ENCODE results near the gene RCOR2.

DNA sequence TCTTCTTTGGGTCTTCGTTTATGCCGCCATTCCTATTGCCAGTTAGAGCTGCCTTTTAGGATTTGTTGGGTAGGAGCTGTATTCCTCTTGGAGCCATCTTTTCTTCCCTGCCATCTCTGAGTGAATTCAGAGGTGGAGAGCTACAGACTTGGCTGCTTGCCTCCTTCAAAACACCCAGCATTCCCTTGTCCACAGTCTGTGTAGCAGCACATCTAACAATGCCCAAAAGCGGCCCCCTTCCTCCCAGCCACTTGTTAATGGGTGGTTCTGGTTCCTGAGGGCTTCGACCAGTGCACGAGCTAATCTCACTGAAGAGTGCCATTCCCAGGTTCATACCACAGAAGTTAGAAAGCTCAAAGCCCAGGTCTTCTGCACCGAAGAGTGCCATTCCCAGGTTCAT lies 40.3 kb downstream of the RCOR2 start:
- TF ChIP-seq, protein P1, sequence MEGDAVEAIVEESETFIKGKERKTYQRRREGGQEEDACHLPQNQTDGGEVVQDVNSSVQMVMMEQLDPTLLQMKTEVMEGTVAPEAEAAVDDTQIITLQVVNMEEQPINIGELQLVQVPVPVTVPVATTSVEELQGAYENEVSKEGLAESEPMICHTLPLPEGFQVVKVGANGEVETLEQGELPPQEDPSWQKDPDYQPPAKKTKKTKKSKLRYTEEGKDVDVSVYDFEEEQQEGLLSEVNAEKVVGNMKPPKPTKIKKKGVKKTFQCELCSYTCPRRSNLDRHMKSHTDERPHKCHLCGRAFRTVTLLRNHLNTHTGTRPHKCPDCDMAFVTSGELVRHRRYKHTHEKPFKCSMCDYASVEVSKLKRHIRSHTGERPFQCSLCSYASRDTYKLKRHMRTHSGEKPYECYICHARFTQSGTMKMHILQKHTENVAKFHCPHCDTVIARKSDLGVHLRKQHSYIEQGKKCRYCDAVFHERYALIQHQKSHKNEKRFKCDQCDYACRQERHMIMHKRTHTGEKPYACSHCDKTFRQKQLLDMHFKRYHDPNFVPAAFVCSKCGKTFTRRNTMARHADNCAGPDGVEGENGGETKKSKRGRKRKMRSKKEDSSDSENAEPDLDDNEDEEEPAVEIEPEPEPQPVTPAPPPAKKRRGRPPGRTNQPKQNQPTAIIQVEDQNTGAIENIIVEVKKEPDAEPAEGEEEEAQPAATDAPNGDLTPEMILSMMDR (IDR thresholded peaks at IDR 0.05) = no peak
- TF ChIP-seq POLR2A (IDR thresholded peaks at IDR 0.05) = no peak

Measured in right lobe of liver (tissue), 4 donors.